ENCODE results near the gene CBX7. TPM values are rescaled to one million over a fixed set of nuclear protein-coding genes. Genes with fewer than 3 reads are reported as not detected.

Gene CBX7
- total and polyA plus RNA-seq, 10 donors = 20.2 to 99.4 (median 60.3) TPM

DNA sequence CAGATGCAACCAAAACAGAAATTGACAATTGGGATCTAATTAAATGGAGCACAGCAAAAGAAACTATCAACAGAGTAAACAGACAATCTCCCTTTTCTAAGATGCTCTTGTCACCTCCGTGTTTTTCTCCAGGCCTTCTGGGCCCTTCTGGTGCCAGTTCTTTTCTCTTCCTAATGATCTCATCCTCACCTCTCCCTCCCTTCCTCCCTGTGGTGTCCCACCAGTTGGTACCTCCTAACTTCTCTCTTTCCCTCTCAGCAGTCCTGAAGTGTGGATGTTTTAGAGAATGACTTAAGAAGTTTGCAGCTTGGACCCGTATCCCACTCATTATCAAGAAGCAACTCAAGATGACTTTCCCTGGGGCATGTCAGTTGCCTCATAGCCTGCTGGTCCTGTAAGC is 49.0 kb downstream of the CBX7 start:
- H3K36me3 ChIP-seq = no peaks in the 10 kb centered on the region
- 86 to 93% (median 93%) methylated on average over 2 of the region's 2 CpGs for WGBS, 5 donors
- no peaks in the 10 kb centered on the region for H3K27me3 ChIP-seq (replicated peaks in 1 of 7)
- H3K4me3 ChIP-seq = no peak overlapping the region
- H3K27ac ChIP-seq = no peak overlapping the region
- no peaks in the 10 kb centered on the region for H3K9me3 ChIP-seq
- no peak for DNase-seq
- peaks cover 8 to 32% (median 20%) of the 10 kb centered on the region in 6 donors for H3K4me1 ChIP-seq
- TF ChIP-seq POLR2A (IDR thresholded peaks at IDR 0.05) = no peak
- TF ChIP-seq CTCF (IDR thresholded peaks at IDR 0.05 in 8 of 11, conservative IDR thresholded peaks at IDR 0.05 in 3 of 11) = no peak
- TF ChIP-seq POLR2AphosphoS5 (IDR thresholded peaks at IDR 0.05) = no peak
- intact Hi-C loops (cut with DNase I; ENCODE audit: low total_unique reads) = no loop called here

DNA sequence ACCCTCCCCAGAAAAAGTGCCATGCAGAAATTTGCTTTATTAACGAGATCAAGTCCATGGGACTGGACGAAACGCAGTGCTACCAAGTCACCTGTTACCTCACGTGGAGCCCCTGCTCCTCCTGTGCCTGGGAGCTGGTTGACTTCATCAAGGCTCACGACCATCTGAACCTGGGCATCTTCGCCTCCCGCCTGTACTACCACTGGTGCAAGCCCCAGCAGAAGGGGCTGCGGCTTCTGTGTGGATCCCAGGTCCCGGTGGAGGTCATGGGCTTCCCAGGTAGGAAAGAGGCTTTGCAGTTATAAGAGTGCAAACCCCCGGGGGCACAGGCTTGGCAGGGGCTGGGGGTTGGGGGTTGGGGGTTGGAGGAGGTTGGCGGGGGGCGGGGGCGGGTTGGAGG is 51.3 kb downstream of the CBX7 start:
- no peaks in the 10 kb centered on the region for H3K27me3 ChIP-seq (replicated peaks in 1 of 7)
- H3K4me3 ChIP-seq = no peak overlapping the region
- no peaks in the 10 kb centered on the region for H3K36me3 ChIP-seq
- DNase-seq = no peak
- no peaks in the 10 kb centered on the region for H3K9me3 ChIP-seq
- intact Hi-C loops (cut with DNase I; ENCODE audit: low total_unique reads) = no loop called here
- no peak overlapping the region for H3K27ac ChIP-seq
- 70 to 87% (median 86%) methylated on average over 8 to 13 of the region's 13 CpGs for WGBS, 5 donors
- TF ChIP-seq CTCF (IDR thresholded peaks at IDR 0.05 in 8 of 11, conservative IDR thresholded peaks at IDR 0.05 in 3 of 11) = no peak
- no peak for TF ChIP-seq POLR2A (IDR thresholded peaks at IDR 0.05)
- no peak for TF ChIP-seq POLR2AphosphoS5 (IDR thresholded peaks at IDR 0.05)
- peaks cover 30 to 54% (median 42%) of the 10 kb centered on the region in 6 donors for H3K4me1 ChIP-seq

DNA sequence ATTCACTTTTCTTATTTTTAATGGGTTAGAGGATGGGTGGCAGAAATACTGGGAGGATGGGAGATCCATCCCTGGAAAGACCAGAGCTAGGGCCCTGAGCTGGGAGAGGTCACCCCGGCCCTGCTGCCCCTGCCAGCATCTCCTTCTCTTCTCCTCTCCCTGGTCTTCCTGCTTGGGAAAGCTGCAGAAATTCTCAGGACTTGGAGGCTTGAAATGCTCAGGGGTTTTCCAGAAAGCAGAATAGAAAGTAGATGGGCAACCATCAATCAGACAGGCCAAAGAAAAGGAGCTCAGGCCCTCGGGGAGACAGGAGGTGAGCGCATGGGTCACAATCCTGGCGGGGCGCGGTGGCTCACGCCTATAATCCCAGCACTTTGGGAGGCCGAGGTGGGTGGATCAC is 53.9 kb downstream of the CBX7 start:
- Histone ChIP-seq H3K27ac (peak overlapping the region; percentile 10 to 90 (median 75)), H3K36me3 (no peaks in the 10 kb centered on the region), H3K27me3 (replicated peaks in 1 of 7) (no peaks in the 10 kb centered on the region), H3K9me3 (no peaks in the 10 kb centered on the region), H3K4me3 (no peak overlapping the region), H3K4me1 (peaks cover 37 to 80% (median 65%) of the 10 kb centered on the region in 6 donors)
- intact Hi-C loops (cut with DNase I; ENCODE audit: low total_unique reads) = no loop called here
- DNase-seq = no peak
- TF ChIP-seq POLR2A (IDR thresholded peaks at IDR 0.05) (no peak), CTCF (IDR thresholded peaks at IDR 0.05 in 8 of 11, conservative IDR thresholded peaks at IDR 0.05 in 3 of 11) (no peak), POLR2AphosphoS5 (IDR thresholded peaks at IDR 0.05) (no peak)
- WGBS, 5 donors = 76 to 80% (median 77%) methylated on average over 8 of the region's 8 CpGs

- intact Hi-C loops (cut with DNase I; ENCODE audit: low total_unique reads) = no loop called here
- Histone ChIP-seq H3K27me3 (replicated peaks in 1 of 7) (no peaks in the 10 kb centered on the region), H3K27ac (peak overlapping the region; percentile 10 to 90 (median 75)), H3K4me3 (no peak overlapping the region), H3K4me1 (peaks cover 37 to 86% (median 67%) of the 10 kb centered on the region in 6 donors), H3K9me3 (no peaks in the 10 kb centered on the region), H3K36me3 (no peaks in the 10 kb centered on the region)
- TF ChIP-seq POLR2AphosphoS5 (IDR thresholded peaks at IDR 0.05) (no peak), CTCF (IDR thresholded peaks at IDR 0.05 in 8 of 11, conservative IDR thresholded peaks at IDR 0.05 in 3 of 11) (no peak), POLR2A (IDR thresholded peaks at IDR 0.05) (no peak)
- DNase-seq = no peak
- WGBS, 5 donors = 60 to 78% (median 75%) methylated on average over 5 to 6 of the region's 6 CpGs
These were observed 54.5 kb downstream of the CBX7 start for GRCh38 chr22:39098026-39098425.

All from spleen (tissue), 11 donors.